Measurements from ENCODE around the gene FXYD7.

DNA sequence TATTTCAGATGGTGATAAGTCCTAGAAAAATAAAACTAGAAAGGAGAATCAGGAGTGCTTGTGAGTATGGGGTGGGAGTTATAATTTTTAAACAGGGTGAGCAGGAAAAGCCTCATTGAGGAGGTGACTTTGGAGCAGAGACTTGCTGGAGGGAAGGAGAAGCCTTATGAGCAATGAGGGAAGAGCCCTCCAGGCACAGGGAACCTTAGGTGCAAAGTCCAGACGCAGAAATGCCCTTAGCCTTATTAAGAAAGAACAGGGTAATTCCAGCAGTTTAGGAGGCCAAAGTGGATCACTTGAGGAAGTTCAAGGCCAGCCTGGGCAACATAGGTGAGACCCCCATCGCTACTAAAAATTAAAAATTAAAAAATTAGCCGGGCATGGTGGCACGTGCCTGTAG is 48.4 kb upstream of the FXYD7 start:
- no peak for TF ChIP-seq POLR2A (IDR thresholded peaks at IDR 0.05)
- no peak for TF ChIP-seq CTCF (IDR thresholded peaks at IDR 0.05)

Measured in esophagus squamous epithelium (tissue), 4 donors.